T47D (cell line): ENCODE data around the gene ERP29.

ENCODE experiments used
- DNase-seq, 2 experiments: peaks; one replicate each; pipeline versions ENCODE4 v3.0.0 to v3.0.0-alpha.2; 2011 to 2012; ENCODE audit warnings: low read depth in 1 of 2, low spot score in 1 of 2
- JUND ChIP-seq: IDR thresholded peaks from 2 replicates; pipeline ENCODE4 v1.6.1; 2012; ENCODE audit warnings: low read depth
- in situ Hi-C: cut with HindIII; loops from 2 replicates; pipeline ENCODE4 v1.10.0; 2016; ENCODE audit warnings: low sequenced_read_pairs, low pct_unique_long_range_greater_than_20kb

ERP29 gene

GRCh38 chr12:112012775-112013600 lies at the start of gene ERP29, which contains the start of gene TMEM116:
TSS of gene ERP29 (plus strand) at chr12:112013426. CDS start at chr12:112013466, 40 bp downstream.
TSS of gene TMEM116 (minus strand) at chr12:112013165. CDS start at chr12:112005270, 7,895 bp downstream.
- in situ Hi-C loops = no loop called here

GRCh38 chr12:111964935-111965334 lies 48.3 kb upstream of the ERP29 start:
- no peak for TF ChIP-seq JUND
- in situ Hi-C loops = no loop called here
- no peak for DNase-seq

More at GRCh38 chr12:112012775-112013600, at the start of gene ERP29, which contains the start of gene TMEM116:
- TF ChIP-seq JUND = no peak
- DNase-seq = peak; percentile 100

GRCh38 chr12:111971800-111972199 lies 41.4 kb upstream of the ERP29 start:
- DNase-seq = no peak
- no peak for TF ChIP-seq JUND
- in situ Hi-C loops = no loop called here

- DNase-seq = no peak
- no peak for TF ChIP-seq JUND
- in situ Hi-C loops = no loop called here
Measured at GRCh38 chr12:111975161-111975931, 37.9 kb upstream of the ERP29 start.

GRCh38 chr12:111976291-111976690 lies 36.9 kb upstream of the ERP29 start:
- in situ Hi-C loops = no loop called here
- no peak for TF ChIP-seq JUND
- DNase-seq = no peak

GRCh38 chr12:111976860-111977259 lies 36.4 kb upstream of the ERP29 start:
- in situ Hi-C loops = no loop called here
- DNase-seq = no peak
- no peak for TF ChIP-seq JUND

- TF ChIP-seq JUND = no peak
- in situ Hi-C loops = no loop called here
- DNase-seq = no peak
Measured at GRCh38 chr12:111978545-111978944, 34.7 kb upstream of the ERP29 start.

GRCh38 chr12:111980598-111980997 lies 32.6 kb upstream of the ERP29 start:
- in situ Hi-C loops = no loop called here
- no peak for DNase-seq

GRCh38 chr12:111981987-111982386 lies 31.2 kb upstream of the ERP29 start:
- in situ Hi-C loops = no loop called here
- no peak for TF ChIP-seq JUND
- no peak for DNase-seq

More at GRCh38 chr12:111980598-111980997, 32.6 kb upstream of the ERP29 start:
- TF ChIP-seq JUND = no peak

GRCh38 chr12:111984820-111985219 lies 28.4 kb upstream of the ERP29 start:
- in situ Hi-C loops = no loop called here
- DNase-seq = no peak
- no peak for TF ChIP-seq JUND

GRCh38 chr12:111991535-111991934 lies 21.7 kb upstream of the ERP29 start:
- TF ChIP-seq JUND = no peak
- in situ Hi-C loops = no loop called here

GRCh38 chr12:111991946-111992345 lies 21.3 kb upstream of the ERP29 start:
- no peak for DNase-seq
- in situ Hi-C loops = no loop called here
- no peak for TF ChIP-seq JUND

More at GRCh38 chr12:111991535-111991934, 21.7 kb upstream of the ERP29 start:
- DNase-seq = no peak

GRCh38 chr12:111992464-111992863 lies 20.8 kb upstream of the ERP29 start:
- in situ Hi-C loops = no loop called here
- TF ChIP-seq JUND = no peak
- DNase-seq = no peak
